Thyroid gland (tissue), 4 donors: ENCODE data around the gene RNF167.

Experiments
- CTCF ChIP-seq, 6 experiments: fragments of 200-600 bp in 3 of 6; fragments of 450-650 bp in 3 of 6; sonication (generic) in 3 of 6; IDR thresholded peaks; one replicate each; pipeline ENCODE4 v1.5.1; 2016 to 2019; ENCODE audit warnings: antibody characterized with exemption in 6 of 6, mild to moderate bottlenecking in 2 of 6, inconsistent platforms in 1 of 6, moderate library complexity in 1 of 6
- POLR2A ChIP-seq, 2 donors: fragments of 450-650 bp; IDR thresholded peaks; one replicate each; pipeline ENCODE4 v1.6.1; 2017; ENCODE audit warnings: antibody characterized with exemption in 2 of 2, mild to moderate bottlenecking in 2 of 2, moderate library complexity in 1 of 2

GRCh38 chr17:4972322-4972721 lies 32.3 kb downstream of the RNF167 start:
- TF ChIP-seq POLR2A (IDR thresholded peaks at IDR 0.05) (no peak), CTCF (IDR thresholded peaks at IDR 0.05) (no peak)
